PC-9 (cell line): ENCODE data around the gene RFPL3. TPM values are rescaled to one million over a fixed set of nuclear protein-coding genes. Genes with fewer than 3 reads are reported as not detected.
A peak's percentile ranks its signal among the peaks of the same experiment; 100 is the strongest.

ENCODE experiments used
- BruUV-seq: library from RNA; stranded (reverse); fragments of 400-500 nt; replicated peaks from 2 replicates; lab custom pipeline; 2021; lab: Mats Ljungman, UMichigan
- CTCF ChIA-PET: fragments of 300-600 bp; sonication (Branson Sonifier 250); formaldehyde crosslinking; loops from one replicate; lab custom pipeline; 2022; ENCODE audit warnings: antibody characterized with exemption; lab: Charles Lee
- POLR2A ChIA-PET: fragments of 300-600 bp; sonication (Branson Sonifier 250); formaldehyde crosslinking; loops from one replicate; lab custom pipeline; 2022; ENCODE audit warnings: antibody characterized with exemption; ENCODE audit not compliant: unreplicated experiment; lab: Charles Lee
- DNase-seq, 2 experiments: peaks; one replicate each; pipeline versions ENCODE4 v3.0.0 to v3.0.0-alpha.2; 2015 to 2022; ENCODE audit warnings: mixed read lengths in 1 of 2
- H2AFZ ChIP-seq: fragments of 200-600 bp; sonication (generic); 2 replicates; pipeline ENCODE4 v1.8.1; 2017; ENCODE audit warnings: antibody characterized with exemption
- H3F3A ChIP-seq: fragments of 200-600 bp; sonication (generic); 2 replicates; pipeline ENCODE4 v1.8.1; 2017; ENCODE audit warnings: antibody characterized with exemption, mild to moderate bottlenecking, low read depth; ENCODE audit not compliant: insufficient read depth
- H3K27ac ChIP-seq: fragments of 200-600 bp; sonication (generic); 2 replicates; pipeline ENCODE4 v1.6.1; 2016; ENCODE audit warnings: mixed run types
- H3K27me3 ChIP-seq: fragments of 200-600 bp; sonication (generic); 2 replicates; pipeline ENCODE4 v1.6.1; 2016; ENCODE audit warnings: low read depth, mixed run types; ENCODE audit not compliant: insufficient read depth
- H3K36me3 ChIP-seq: fragments of 200-600 bp; sonication (generic); 2 replicates; pipeline ENCODE4 v1.6.1; 2016; ENCODE audit warnings: low read depth, mixed run types
- H3K4me1 ChIP-seq: fragments of 200-600 bp; sonication (generic); replicated peaks from 2 replicates; pipeline ENCODE4 v1.6.1; 2016; ENCODE audit warnings: mixed run types; ENCODE audit not compliant: insufficient read depth
- H3K4me2 ChIP-seq: fragments of 200-600 bp; sonication (generic); 2 replicates; pipeline ENCODE4 v1.6.1; 2017; ENCODE audit warnings: mixed run types
- H3K4me3 ChIP-seq: fragments of 200-600 bp; sonication (generic); 2 replicates; pipeline ENCODE4 v1.6.1; 2016; ENCODE audit warnings: mixed run types
- H3K79me2 ChIP-seq: fragments of 200-600 bp; sonication (generic); 2 replicates; pipeline ENCODE4 v1.6.1; 2017; ENCODE audit warnings: low read depth, mixed run types
- H3K9me2 ChIP-seq: fragments of 200-600 bp; sonication (generic); 2 replicates; pipeline ENCODE4 v1.8.1; 2017; ENCODE audit warnings: mild to moderate bottlenecking; ENCODE audit not compliant: insufficient read depth
- H3K9me3 ChIP-seq: fragments of 200-600 bp; sonication (generic); 2 replicates; pipeline ENCODE4 v1.8.1; 2016; ENCODE audit warnings: low read depth; ENCODE audit not compliant: insufficient read depth
- H4K20me1 ChIP-seq: fragments of 200-600 bp; sonication (generic); 2 replicates; pipeline ENCODE4 v1.8.1; 2017; ENCODE audit not compliant: insufficient read depth
- EZH2 ChIP-seq: fragments of 200-600 bp; sonication (generic); IDR thresholded peaks from 2 replicates; pipeline ENCODE4 v1.8.0; 2017; ENCODE audit warnings: antibody characterized with exemption, low read depth
- intact Hi-C: fragments of 100-400 bp; cut with micrococcal nuclease; formaldehyde crosslinking; loops from one replicate; pipeline ENCODE4 v1.10.0; 2022; ENCODE audit not compliant: unreplicated experiment
- total RNA-seq: library from RNA; stranded (reverse); gene quantifications from 2 replicates; pipeline ENCODE4 v1.2.3, GENCODE V29; 2021
- TF ChIP-seq, protein P1 (sequence below): fragments of 200-600 bp; sonication (generic); conservative IDR thresholded peaks from 2 replicates; pipeline ENCODE4 v1.6.1; 2017; ENCODE audit warnings: mixed run types, antibody characterized with exemption, mild to moderate bottlenecking, moderate library complexity

The RFPL3 gene
- total RNA-seq, 1 experiment from 2014 or later: not detected

DNA sequence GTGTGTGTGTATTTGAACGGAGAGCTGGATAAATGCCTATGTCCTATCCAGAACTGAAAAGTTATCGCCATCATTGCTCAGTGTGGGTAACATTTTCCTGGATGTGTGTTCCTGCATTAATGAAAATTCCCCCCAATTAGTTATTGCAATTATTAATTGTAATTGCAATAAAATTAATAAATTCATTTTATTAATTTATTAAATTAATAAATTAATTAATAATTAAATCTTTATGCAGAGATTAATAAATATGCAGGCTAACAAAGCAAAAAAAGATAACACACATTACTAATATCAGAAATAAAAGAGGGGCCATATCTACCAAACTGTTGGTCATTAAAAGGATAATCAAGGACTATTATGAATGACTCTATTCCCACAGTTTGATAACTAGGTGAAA, 3.6 kb downstream of the RFPL3 start:
- POLR2A ChIA-PET: no interaction called here
- no peaks in the 10 kb centered on the region for H3K36me3 ChIP-seq

DNA sequence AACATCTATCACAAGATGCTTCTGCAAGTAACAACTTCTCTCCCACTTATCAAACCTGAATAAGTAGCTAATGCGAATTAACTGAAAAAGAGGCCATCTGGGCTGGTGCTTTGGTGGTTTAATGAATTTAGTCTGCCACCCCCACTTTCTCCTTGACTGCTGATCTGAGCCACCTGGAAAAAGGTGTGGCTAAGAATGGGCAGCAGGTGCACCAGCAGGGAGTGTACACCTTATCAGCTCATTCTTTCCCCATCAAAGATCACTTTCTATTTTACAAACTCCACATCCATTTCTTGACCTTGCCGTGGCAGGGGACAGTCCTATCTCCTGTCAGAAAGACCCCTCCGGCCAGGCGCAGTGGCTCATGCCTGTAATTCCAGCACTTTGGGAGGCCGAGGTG, 6.5 kb downstream of the RFPL3 start:
- ChIA-PET POLR2A (no interaction called here), CTCF (no interaction called here)
- Histone ChIP-seq H3K27me3 (peaks cover 89% of the 10 kb centered on the region), H3K36me3 (no peaks in the 10 kb centered on the region), H3K4me2 (no peak overlapping the region), H3K27ac (no peak overlapping the region), H3K79me2 (no peaks in the 10 kb centered on the region), H3K4me3 (no peak overlapping the region), H3K4me1 (no peaks in the 10 kb centered on the region), H3K9me3 (no peaks in the 10 kb centered on the region), H4K20me1 (no peaks in the 10 kb centered on the region), H2AFZ (no peak overlapping the region), H3F3A (no peaks in the 10 kb centered on the region), H3K9me2 (no peaks in the 10 kb centered on the region)
- no peak for DNase-seq
- intact Hi-C loops: no loop called here
- BruUV-seq: no TSS peak
- TF ChIP-seq, protein P1, sequence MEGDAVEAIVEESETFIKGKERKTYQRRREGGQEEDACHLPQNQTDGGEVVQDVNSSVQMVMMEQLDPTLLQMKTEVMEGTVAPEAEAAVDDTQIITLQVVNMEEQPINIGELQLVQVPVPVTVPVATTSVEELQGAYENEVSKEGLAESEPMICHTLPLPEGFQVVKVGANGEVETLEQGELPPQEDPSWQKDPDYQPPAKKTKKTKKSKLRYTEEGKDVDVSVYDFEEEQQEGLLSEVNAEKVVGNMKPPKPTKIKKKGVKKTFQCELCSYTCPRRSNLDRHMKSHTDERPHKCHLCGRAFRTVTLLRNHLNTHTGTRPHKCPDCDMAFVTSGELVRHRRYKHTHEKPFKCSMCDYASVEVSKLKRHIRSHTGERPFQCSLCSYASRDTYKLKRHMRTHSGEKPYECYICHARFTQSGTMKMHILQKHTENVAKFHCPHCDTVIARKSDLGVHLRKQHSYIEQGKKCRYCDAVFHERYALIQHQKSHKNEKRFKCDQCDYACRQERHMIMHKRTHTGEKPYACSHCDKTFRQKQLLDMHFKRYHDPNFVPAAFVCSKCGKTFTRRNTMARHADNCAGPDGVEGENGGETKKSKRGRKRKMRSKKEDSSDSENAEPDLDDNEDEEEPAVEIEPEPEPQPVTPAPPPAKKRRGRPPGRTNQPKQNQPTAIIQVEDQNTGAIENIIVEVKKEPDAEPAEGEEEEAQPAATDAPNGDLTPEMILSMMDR: no peak
- no peak for TF ChIP-seq EZH2

More for the DNA sequence above, 3.6 kb downstream of the RFPL3 start:
- no TSS peak for BruUV-seq
- intact Hi-C loops: no loop called here
- no peak overlapping the region for H3K27ac ChIP-seq
- H4K20me1 ChIP-seq: no peaks in the 10 kb centered on the region
- H3K4me3 ChIP-seq: no peak overlapping the region
- H3K79me2 ChIP-seq: no peaks in the 10 kb centered on the region
- CTCF ChIA-PET: no interaction called here
- H2AFZ ChIP-seq: no peak overlapping the region
- no peak overlapping the region for H3K4me2 ChIP-seq
- DNase-seq: no peak
- TF ChIP-seq, protein P1: no peak
- no peak for TF ChIP-seq EZH2
- H3K9me3 ChIP-seq: no peaks in the 10 kb centered on the region
- no peaks in the 10 kb centered on the region for H3F3A ChIP-seq
- H3K27me3 ChIP-seq: peaks cover 81% of the 10 kb centered on the region
- H3K9me2 ChIP-seq: no peaks in the 10 kb centered on the region
- no peaks in the 10 kb centered on the region for H3K4me1 ChIP-seq

DNA sequence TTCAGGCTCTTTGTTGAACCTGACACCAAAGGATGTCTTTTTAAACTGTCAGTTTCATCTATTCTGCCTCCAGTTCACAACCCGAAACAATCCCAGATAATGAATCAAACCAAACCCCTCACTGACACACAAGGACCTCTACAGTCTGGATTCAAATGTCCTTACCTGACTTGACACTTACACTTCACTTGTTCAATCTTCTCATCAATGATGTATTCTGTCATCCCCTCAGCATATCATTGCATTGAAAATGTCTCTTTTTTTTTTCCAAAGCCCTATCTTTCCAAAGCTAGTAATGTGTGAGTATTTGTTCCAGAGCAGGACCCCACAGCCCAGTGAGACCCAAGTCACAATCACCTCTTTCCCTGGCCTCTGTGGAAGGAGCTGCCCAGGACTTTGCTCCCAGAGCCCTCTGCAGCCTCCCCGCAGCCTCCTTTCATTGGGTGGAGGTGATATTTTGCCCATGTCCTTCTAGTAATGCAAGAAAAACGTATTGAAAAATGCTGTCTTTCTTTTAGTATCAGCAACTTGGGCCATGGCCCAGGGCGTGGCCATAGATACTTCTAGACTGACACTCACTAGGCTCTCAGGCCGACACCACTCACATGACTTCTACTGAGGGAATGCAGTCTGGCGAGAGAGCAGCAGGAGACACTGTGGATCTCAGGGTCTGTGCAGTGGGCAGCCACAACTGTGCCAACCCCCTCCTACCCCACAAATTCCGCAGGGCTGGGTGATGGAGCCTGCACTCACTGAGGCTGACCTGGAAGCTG, 18.2 kb downstream of the RFPL3 start:
- no peak overlapping the region for H3K4me2 ChIP-seq
- BruUV-seq: no TSS peak
- no peaks in the 10 kb centered on the region for H3K9me2 ChIP-seq
- ChIA-PET POLR2A (no interaction called here), CTCF (no interaction called here)
- no peaks in the 10 kb centered on the region for H3K36me3 ChIP-seq
- H3K27ac ChIP-seq: no peak overlapping the region
- no peak for TF ChIP-seq EZH2
- TF ChIP-seq, protein P1: no peak
- no peaks in the 10 kb centered on the region for H3K79me2 ChIP-seq
- peaks cover 28% of the 10 kb centered on the region for H3K27me3 ChIP-seq
- no peak overlapping the region for H2AFZ ChIP-seq
- no peaks in the 10 kb centered on the region for H4K20me1 ChIP-seq
- intact Hi-C loops: loop anchor here (10.0 kb wide), 1 partner anchor 401 kb away; no protein-coding TSS in a partner anchor
- no peak overlapping the region for H3K4me3 ChIP-seq
- DNase-seq: peak in 1 of 2 experiments; percentile 28
- H3F3A ChIP-seq: no peaks in the 10 kb centered on the region
- H3K4me1 ChIP-seq: no peaks in the 10 kb centered on the region
- H3K9me3 ChIP-seq: no peaks in the 10 kb centered on the region
